Mesendoderm (in vitro differentiated cells): ENCODE data around the gene USP22.

Experiments used
- DNase-seq: peaks from one replicate; pipeline ENCODE4 v3.0.0; 2013
- H2AK5ac ChIP-seq: 2 replicates; pipeline ENCODE4 v1.6.1; 2013; ENCODE audit warnings: low read length, inconsistent platforms
- H2BK120ac ChIP-seq: 2 replicates; pipeline ENCODE4 v1.6.1; 2013; ENCODE audit warnings: low read depth, mild to moderate bottlenecking, low read length, moderate library complexity, mixed read lengths
- H2BK15ac ChIP-seq: replicated peaks from 2 replicates; pipeline ENCODE4 v1.6.1; 2013; ENCODE audit warnings: low read depth, mild to moderate bottlenecking, moderate library complexity
- H2BK5ac ChIP-seq: 2 replicates; pipeline ENCODE4 v1.6.1; 2013; ENCODE audit warnings: low read length, inconsistent platforms
- H3K18ac ChIP-seq: 2 replicates; pipeline ENCODE4 v1.6.1; 2013; ENCODE audit warnings: mild to moderate bottlenecking, low read length, mixed read lengths
- H3K23ac ChIP-seq: one replicate; pipeline ENCODE4 v1.6.1; 2013; ENCODE audit warnings: low read length
- H3K27ac ChIP-seq: 2 replicates; pipeline ENCODE4 v1.5.1; 2013; ENCODE audit warnings: low read depth, mild to moderate bottlenecking, inconsistent platforms, low read length, moderate library complexity
- H3K27me3 ChIP-seq: 2 replicates; pipeline ENCODE4 v1.6.1; 2013; ENCODE audit warnings: low read length, control low read depth, mild to moderate bottlenecking, inconsistent platforms; ENCODE audit not compliant: insufficient read depth, poor library complexity
- H3K36me3 ChIP-seq: 2 replicates; pipeline ENCODE4 v1.6.1; 2013; ENCODE audit warnings: low read length, inconsistent platforms; ENCODE audit not compliant: control insufficient read depth, insufficient read depth
- H3K4ac ChIP-seq: one replicate; pipeline ENCODE4 v1.6.1; 2013; ENCODE audit warnings: low read depth, mild to moderate bottlenecking, low read length, moderate library complexity
- H3K4me1 ChIP-seq: 2 replicates; pipeline ENCODE4 v1.6.1; 2013; ENCODE audit warnings: low read depth, low read length, inconsistent platforms; ENCODE audit not compliant: control insufficient read depth
- H3K4me2 ChIP-seq: 2 replicates; pipeline ENCODE4 v1.6.1; 2013; ENCODE audit warnings: low read length
- H3K4me3 ChIP-seq: 2 replicates; pipeline ENCODE4 v1.5.1; 2013; ENCODE audit warnings: mild to moderate bottlenecking, low read length
- H3K56ac ChIP-seq: one replicate; pipeline ENCODE4 v1.6.1; 2013; ENCODE audit warnings: low read length
- H3K79me1 ChIP-seq: 2 replicates; pipeline ENCODE4 v1.6.1; 2013; ENCODE audit warnings: low read length, inconsistent platforms
- H3K79me2 ChIP-seq: 2 replicates; pipeline ENCODE4 v1.6.1; 2013; ENCODE audit warnings: mild to moderate bottlenecking, low read length; ENCODE audit not compliant: control insufficient read depth, insufficient read depth
- H3K9ac ChIP-seq: 2 replicates; pipeline ENCODE4 v1.6.1; 2013; ENCODE audit warnings: low read length, inconsistent platforms
- H4K5ac ChIP-seq: one replicate; pipeline ENCODE4 v1.6.1; 2013; ENCODE audit warnings: low read length
- H4K8ac ChIP-seq: one replicate; pipeline ENCODE4 v1.6.1; 2013; ENCODE audit warnings: low read depth, mild to moderate bottlenecking, control low read depth, low read length, moderate library complexity
- WGBS: extraction: QIAGEN DNeasy Blood & Tissue Kit; methylation state at CpG from one replicate; pipeline ENCODE4 v1.1.7; 2013; ENCODE audit warnings: low lambda C conversion rate, missing lambda C conversion rate; ENCODE audit not compliant: insufficient coverage; ENCODE audit errors: extremely low coverage; 5-methylcytosine and 5-hydroxymethylcytosine counted together

USP22 gene

GRCh38 chr17:21029515-21029914 lies 13.3 kb downstream of the USP22 start:
- Histone ChIP-seq H3K9ac (no peak overlapping the region), H3K4me3 (no peak overlapping the region), H2BK15ac (no peak overlapping the region), H4K8ac (no peak overlapping the region), H3K23ac (no peak overlapping the region), H2AK5ac (no peak overlapping the region), H2BK120ac (no peak overlapping the region), H3K27ac (no peak overlapping the region), H3K4me2 (no peak overlapping the region), H3K4me1 (peaks cover 9% of the 10 kb centered on the region), H2BK5ac (no peak overlapping the region), H3K79me1 (no peaks in the 10 kb centered on the region), H3K36me3 (peaks cover 10% of the 10 kb centered on the region), H3K4ac (no peak overlapping the region), H4K5ac (no peak overlapping the region), H3K56ac (no peak overlapping the region), H3K27me3 (no peaks in the 10 kb centered on the region), H3K18ac (no peak overlapping the region), H3K79me2 (peaks cover 98% of the 10 kb centered on the region)
- WGBS: no CpG with 5 or more reads among the region's 2 CpGs
- no peak for DNase-seq

GRCh38 chr17:21029036-21029435 lies 13.8 kb downstream of the USP22 start:
- Histone ChIP-seq H3K56ac (no peak overlapping the region), H3K79me2 (peaks cover 98% of the 10 kb centered on the region), H3K4me2 (no peak overlapping the region), H2BK15ac (no peak overlapping the region), H3K36me3 (peaks cover 13% of the 10 kb centered on the region), H3K4me1 (peaks cover 5% of the 10 kb centered on the region), H3K4me3 (no peak overlapping the region), H3K79me1 (peaks cover 2% of the 10 kb centered on the region), H4K5ac (no peak overlapping the region), H3K23ac (peak overlapping the region; percentile 3), H3K27ac (no peak overlapping the region), H2AK5ac (no peak overlapping the region), H3K4ac (no peak overlapping the region), H3K27me3 (no peaks in the 10 kb centered on the region), H3K18ac (no peak overlapping the region), H2BK120ac (no peak overlapping the region), H4K8ac (no peak overlapping the region), H2BK5ac (no peak overlapping the region), H3K9ac (no peak overlapping the region)
- DNase-seq: no peak
- WGBS: no CpG with 5 or more reads among the region's 7 CpGs

GRCh38 chr17:21028192-21028591 lies 14.6 kb downstream of the USP22 start:
- Histone ChIP-seq H3K9ac (no peak overlapping the region), H2BK5ac (no peak overlapping the region), H3K27ac (no peak overlapping the region), H3K4me3 (no peak overlapping the region), H3K18ac (no peak overlapping the region), H2BK15ac (no peak overlapping the region), H2AK5ac (no peak overlapping the region), H3K56ac (no peak overlapping the region), H4K5ac (no peak overlapping the region), H3K4me2 (no peak overlapping the region), H3K79me1 (peaks cover 3% of the 10 kb centered on the region), H3K79me2 (peaks cover 98% of the 10 kb centered on the region), H3K4me1 (peaks cover 5% of the 10 kb centered on the region), H4K8ac (no peak overlapping the region), H3K4ac (no peak overlapping the region), H3K27me3 (no peaks in the 10 kb centered on the region), H2BK120ac (no peak overlapping the region), H3K23ac (no peak overlapping the region), H3K36me3 (peaks cover 16% of the 10 kb centered on the region)
- no peak for DNase-seq
- WGBS: no CpG with 5 or more reads among the region's 13 CpGs

GRCh38 chr17:21027031-21027430 lies 15.8 kb downstream of the USP22 start:
- Histone ChIP-seq H2AK5ac (no peak overlapping the region), H2BK5ac (no peak overlapping the region), H3K79me2 (peaks cover 94% of the 10 kb centered on the region), H3K56ac (no peak overlapping the region), H4K5ac (no peak overlapping the region), H3K4me2 (no peak overlapping the region), H3K36me3 (peaks cover 16% of the 10 kb centered on the region), H3K4me1 (peaks cover 5% of the 10 kb centered on the region), H3K4me3 (no peak overlapping the region), H3K4ac (no peak overlapping the region), H3K27ac (no peak overlapping the region), H3K18ac (no peak overlapping the region), H3K27me3 (no peaks in the 10 kb centered on the region), H4K8ac (no peak overlapping the region), H3K9ac (no peak overlapping the region), H2BK15ac (no peak overlapping the region), H3K23ac (no peak overlapping the region), H2BK120ac (no peak overlapping the region), H3K79me1 (peaks cover 3% of the 10 kb centered on the region)
- WGBS: no CpG with 5 or more reads among the region's 14 CpGs
- no peak for DNase-seq

GRCh38 chr17:21025451-21025850 lies 17.4 kb downstream of the USP22 start:
- no peak overlapping the region for H4K5ac ChIP-seq
- no peak overlapping the region for H2BK120ac ChIP-seq
- H3K4me1 ChIP-seq: peaks cover 5% of the 10 kb centered on the region
- H3K4me2 ChIP-seq: no peak overlapping the region
- H4K8ac ChIP-seq: no peak overlapping the region
- DNase-seq: no peak
- no peak overlapping the region for H3K27ac ChIP-seq
- H3K9ac ChIP-seq: no peak overlapping the region
- no peak overlapping the region for H2AK5ac ChIP-seq
- no peak overlapping the region for H2BK5ac ChIP-seq
- no peak overlapping the region for H3K23ac ChIP-seq
- H3K79me2 ChIP-seq: peaks cover 94% of the 10 kb centered on the region
- H2BK15ac ChIP-seq: no peak overlapping the region
- H3K4ac ChIP-seq: no peak overlapping the region
- no peak overlapping the region for H3K4me3 ChIP-seq
- H3K36me3 ChIP-seq: peaks cover 27% of the 10 kb centered on the region
- no CpG with 5 or more reads among the region's 5 CpGs for WGBS
- no peak overlapping the region for H3K56ac ChIP-seq
- peaks cover 11% of the 10 kb centered on the region for H3K79me1 ChIP-seq
- H3K27me3 ChIP-seq: no peaks in the 10 kb centered on the region
- no peak overlapping the region for H3K18ac ChIP-seq

GRCh38 chr17:21024024-21024423 lies 18.8 kb downstream of the USP22 start:
- Histone ChIP-seq H3K27me3 (no peaks in the 10 kb centered on the region), H3K4ac (no peak overlapping the region), H3K4me3 (no peak overlapping the region), H3K36me3 (peaks cover 37% of the 10 kb centered on the region), H3K4me1 (no peaks in the 10 kb centered on the region), H2BK15ac (no peak overlapping the region), H3K18ac (no peak overlapping the region), H3K23ac (no peak overlapping the region), H3K56ac (no peak overlapping the region), H4K5ac (no peak overlapping the region), H3K9ac (no peak overlapping the region), H4K8ac (no peak overlapping the region), H2AK5ac (no peak overlapping the region), H2BK120ac (no peak overlapping the region), H3K79me1 (peaks cover 19% of the 10 kb centered on the region), H3K79me2 (peaks cover 95% of the 10 kb centered on the region), H2BK5ac (no peak overlapping the region), H3K27ac (no peak overlapping the region), H3K4me2 (no peak overlapping the region)
- DNase-seq: no peak
- no CpG with 5 or more reads among the region's 8 CpGs for WGBS
